MM.1S (cell line): ENCODE results near the gene CIITA.

Experiments
- EZH2 ChIP-seq: fragments of 300-600 bp; sonication (generic); optimal IDR thresholded peaks from 2 replicates; pipeline ENCODE3; 2017; ENCODE audit warnings: low read depth, mild to moderate bottlenecking, antibody characterized with exemption, low read length, mixed read lengths
- EZH2phosphoT487 ChIP-seq: fragments of 300-600 bp; sonication (generic); IDR thresholded peaks from 2 replicates; pipeline ENCODE4 v1.6.1; 2018; ENCODE audit warnings: antibody characterized with exemption, low read length
- TF ChIP-seq, protein P1 (sequence below): fragments of 300-600 bp; sonication (generic); IDR thresholded peaks from 2 replicates; pipeline ENCODE4 v1.5.1; 2016; ENCODE audit warnings: antibody characterized with exemption, low read length, mixed read lengths

DNA sequence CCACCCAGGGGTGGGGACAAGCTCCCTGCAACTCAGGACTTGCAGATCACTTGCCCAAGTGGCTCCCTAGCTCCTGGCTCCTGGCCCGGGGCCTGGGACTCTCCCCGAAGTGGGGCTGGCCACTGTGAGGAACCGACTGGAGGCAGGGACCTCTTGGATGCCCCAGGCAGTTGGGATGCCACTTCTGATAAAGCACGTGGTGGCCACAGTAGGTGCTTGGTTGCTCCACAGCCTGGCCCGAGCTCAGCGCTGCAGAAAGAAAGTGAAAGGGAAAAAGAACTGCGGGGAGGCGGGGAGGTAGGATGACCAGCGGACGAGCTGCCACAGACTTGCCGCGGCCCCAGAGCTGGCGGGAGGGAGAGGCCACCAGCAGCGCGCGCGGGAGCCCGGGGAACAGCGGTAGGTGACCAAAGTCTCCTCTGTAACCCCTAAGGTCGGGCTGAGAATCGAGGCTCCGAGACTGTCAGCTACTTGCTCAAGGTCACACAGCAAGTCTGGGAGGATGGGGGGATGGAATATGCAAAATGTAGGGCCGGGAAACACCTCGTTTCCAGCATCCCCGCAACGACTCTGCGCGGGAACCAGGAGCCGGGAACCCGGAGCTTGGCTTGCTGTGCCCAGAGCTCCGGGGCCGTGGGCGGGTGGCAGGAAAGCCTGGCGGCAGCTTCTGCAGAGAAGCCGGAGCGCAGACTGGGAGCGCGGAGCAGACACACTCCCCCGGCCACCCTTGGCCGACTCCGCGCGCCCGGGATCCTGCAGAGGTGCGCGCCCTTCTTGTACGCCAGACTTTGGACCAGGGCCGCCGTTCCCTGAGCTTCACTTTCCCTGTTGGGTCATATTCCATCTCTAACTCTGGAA lies 1.9 kb downstream of the CIITA start:
- TF ChIP-seq, protein P1, sequence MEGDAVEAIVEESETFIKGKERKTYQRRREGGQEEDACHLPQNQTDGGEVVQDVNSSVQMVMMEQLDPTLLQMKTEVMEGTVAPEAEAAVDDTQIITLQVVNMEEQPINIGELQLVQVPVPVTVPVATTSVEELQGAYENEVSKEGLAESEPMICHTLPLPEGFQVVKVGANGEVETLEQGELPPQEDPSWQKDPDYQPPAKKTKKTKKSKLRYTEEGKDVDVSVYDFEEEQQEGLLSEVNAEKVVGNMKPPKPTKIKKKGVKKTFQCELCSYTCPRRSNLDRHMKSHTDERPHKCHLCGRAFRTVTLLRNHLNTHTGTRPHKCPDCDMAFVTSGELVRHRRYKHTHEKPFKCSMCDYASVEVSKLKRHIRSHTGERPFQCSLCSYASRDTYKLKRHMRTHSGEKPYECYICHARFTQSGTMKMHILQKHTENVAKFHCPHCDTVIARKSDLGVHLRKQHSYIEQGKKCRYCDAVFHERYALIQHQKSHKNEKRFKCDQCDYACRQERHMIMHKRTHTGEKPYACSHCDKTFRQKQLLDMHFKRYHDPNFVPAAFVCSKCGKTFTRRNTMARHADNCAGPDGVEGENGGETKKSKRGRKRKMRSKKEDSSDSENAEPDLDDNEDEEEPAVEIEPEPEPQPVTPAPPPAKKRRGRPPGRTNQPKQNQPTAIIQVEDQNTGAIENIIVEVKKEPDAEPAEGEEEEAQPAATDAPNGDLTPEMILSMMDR: no peak
- TF ChIP-seq EZH2phosphoT487 (no peak), EZH2 (no peak)
